ENCODE measurements around the gene WDR33.

The WDR33 gene

GRCh38 chr2:127735537-127736399 is 75.2 kb downstream of the WDR33 start:
- Histone ChIP-seq H3K27me3 (ENCODE audit: insufficient read depth, low read depth) (no peaks in the 10 kb centered on the region), H3K4me3 (IDR thresholded peaks at IDR 0.05; ENCODE audit: insufficient read depth, low read depth, low read length) (no peak overlapping the region), H3K9ac (no peak overlapping the region), H3K27ac (no peak overlapping the region), H2AFZ (ENCODE audit: low read depth) (no peak overlapping the region), H3K4me2 (no peak overlapping the region), H3K79me2 (ENCODE audit: insufficient read depth, low read depth) (no peaks in the 10 kb centered on the region), H4K20me1 (ENCODE audit: insufficient read depth) (no peaks in the 10 kb centered on the region), H3K36me3 (ENCODE audit: insufficient read depth) (no peaks in the 10 kb centered on the region), H3K4me1 (ENCODE audit: low read depth, poor library complexity, severe bottlenecking) (no peaks in the 10 kb centered on the region)
- TF ChIP-seq CTCF (conservative IDR thresholded peaks at IDR 0.05; ENCODE audit: low read depth, low read length): no peak

GRCh38 chr2:127735044-127735443 is 75.9 kb downstream of the WDR33 start:
- no peak overlapping the region for H3K4me3 ChIP-seq (IDR thresholded peaks at IDR 0.05; ENCODE audit: insufficient read depth, low read depth, low read length)
- H3K27me3 ChIP-seq (ENCODE audit: insufficient read depth, low read depth): no peaks in the 10 kb centered on the region
- H3K27ac ChIP-seq: no peak overlapping the region
- H4K20me1 ChIP-seq (ENCODE audit: insufficient read depth): no peaks in the 10 kb centered on the region
- TF ChIP-seq CTCF (conservative IDR thresholded peaks at IDR 0.05; ENCODE audit: low read depth, low read length): no peak
- no peak overlapping the region for H2AFZ ChIP-seq (ENCODE audit: low read depth)
- H3K36me3 ChIP-seq (ENCODE audit: insufficient read depth): no peaks in the 10 kb centered on the region
- no peaks in the 10 kb centered on the region for H3K4me1 ChIP-seq (ENCODE audit: low read depth, poor library complexity, severe bottlenecking)
- no peak overlapping the region for H3K9ac ChIP-seq
- no peak overlapping the region for H3K4me2 ChIP-seq
- no peaks in the 10 kb centered on the region for H3K79me2 ChIP-seq (ENCODE audit: insufficient read depth, low read depth)

GRCh38 chr2:127733816-127734537 is 77.0 kb downstream of the WDR33 start:
- Histone ChIP-seq H3K4me2 (no peak overlapping the region), H3K27ac (no peak overlapping the region), H4K20me1 (ENCODE audit: insufficient read depth) (no peaks in the 10 kb centered on the region), H3K4me3 (IDR thresholded peaks at IDR 0.05; ENCODE audit: insufficient read depth, low read depth, low read length) (no peak overlapping the region), H3K27me3 (ENCODE audit: insufficient read depth, low read depth) (no peaks in the 10 kb centered on the region), H3K36me3 (ENCODE audit: insufficient read depth) (no peaks in the 10 kb centered on the region), H3K9ac (no peak overlapping the region), H3K4me1 (ENCODE audit: low read depth, poor library complexity, severe bottlenecking) (no peaks in the 10 kb centered on the region), H2AFZ (ENCODE audit: low read depth) (no peak overlapping the region), H3K79me2 (ENCODE audit: insufficient read depth, low read depth) (no peaks in the 10 kb centered on the region)
- no peak for TF ChIP-seq CTCF (conservative IDR thresholded peaks at IDR 0.05; ENCODE audit: low read depth, low read length)

- Histone ChIP-seq H3K27me3 (ENCODE audit: insufficient read depth, low read depth) (no peaks in the 10 kb centered on the region), H3K4me2 (no peak overlapping the region), H3K4me1 (ENCODE audit: low read depth, poor library complexity, severe bottlenecking) (no peaks in the 10 kb centered on the region), H3K9ac (no peak overlapping the region), H3K36me3 (ENCODE audit: insufficient read depth) (no peaks in the 10 kb centered on the region), H3K27ac (no peak overlapping the region), H2AFZ (ENCODE audit: low read depth) (no peak overlapping the region), H3K79me2 (ENCODE audit: insufficient read depth, low read depth) (no peaks in the 10 kb centered on the region), H4K20me1 (ENCODE audit: insufficient read depth) (no peaks in the 10 kb centered on the region), H3K4me3 (IDR thresholded peaks at IDR 0.05; ENCODE audit: insufficient read depth, low read depth, low read length) (no peak overlapping the region)
- no peak for TF ChIP-seq CTCF (conservative IDR thresholded peaks at IDR 0.05; ENCODE audit: low read depth, low read length)
Measured at GRCh38 chr2:127733113-127733815, 77.7 kb downstream of the WDR33 start.
